ENCODE measurements around the gene THUMPD3.

The THUMPD3 gene

DNA sequence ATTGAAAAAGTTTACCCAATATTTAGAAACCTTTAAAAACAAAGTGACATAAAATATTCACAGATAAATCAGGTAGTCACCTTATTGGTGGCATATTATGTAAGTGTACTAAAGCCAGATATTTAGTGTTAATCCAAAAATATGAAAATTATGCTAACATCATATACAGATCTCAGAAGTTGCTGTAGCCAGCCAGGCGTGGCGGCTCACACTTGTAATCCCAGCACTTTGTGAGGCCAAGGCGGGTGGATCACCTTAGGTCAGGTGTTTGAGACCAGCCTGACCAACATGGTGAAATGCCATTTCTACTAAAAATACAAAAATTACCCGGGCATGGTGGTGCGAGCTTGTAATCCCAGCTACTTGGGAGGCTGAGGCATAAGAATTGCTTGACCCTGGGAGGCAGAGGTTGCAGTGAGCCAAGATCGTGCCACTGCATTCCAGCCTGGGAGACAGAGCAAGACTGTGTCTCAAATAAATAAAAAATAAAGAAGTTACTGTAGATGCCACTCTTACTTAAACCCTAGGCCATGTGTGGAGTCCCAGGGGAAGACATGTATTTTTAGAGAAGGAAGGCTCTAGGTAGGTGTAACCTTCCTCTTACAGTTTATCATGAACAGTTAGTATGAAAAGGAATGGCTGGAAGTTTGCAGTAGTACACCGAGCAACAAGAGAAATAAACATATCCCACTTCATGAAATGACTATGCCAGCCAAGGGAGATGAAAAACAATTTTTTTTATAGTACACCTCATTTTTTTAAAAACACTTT lies 44.2 kb downstream of the THUMPD3 start:
- DNase-seq (ENCODE audit: low spot score in 2 of 2) = no peak
- H3K4me3 ChIP-seq = no peak overlapping the region
- H3K9me3 ChIP-seq = no peaks in the 10 kb centered on the region; the same call in 1 of the 2 replicates
- peaks cover 47% of the 10 kb centered on the region for H3K4me1 ChIP-seq
- 0 out of 2 replicates have a peak, but pooled peaks cover 6% of the 10 kb centered on the region for H3K36me3 ChIP-seq (replicated peaks)
- H3K27me3 ChIP-seq (ENCODE audit: low read depth) = no peaks in the 10 kb centered on the region
- in situ Hi-C loops (cut with MboI; ENCODE audit: low sequenced_read_pairs) = no loop called here

DNA sequence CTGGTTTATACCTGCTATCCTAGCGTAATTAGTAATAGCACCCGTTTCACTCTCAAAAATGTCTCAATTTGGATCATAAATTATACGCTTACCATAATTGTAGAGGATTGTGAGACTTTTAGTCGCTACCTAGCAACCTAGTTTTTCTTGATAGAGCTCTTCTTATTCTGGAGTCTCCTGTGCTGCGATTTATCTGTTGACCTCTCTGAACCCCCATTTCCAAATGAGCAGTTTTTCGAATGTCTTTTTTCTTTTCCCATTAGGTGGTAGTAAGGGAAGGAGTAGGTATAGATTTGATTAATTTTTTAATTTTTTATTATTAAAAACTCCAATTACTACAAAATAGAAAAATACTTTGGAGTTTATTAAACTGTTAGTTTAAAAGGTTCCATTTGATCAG lies 45.2 kb downstream of the THUMPD3 start:
- Histone ChIP-seq H3K9me3 (no peaks in the 10 kb centered on the region; the same call in 1 of the 2 replicates), H3K4me1 (peaks cover 38% of the 10 kb centered on the region), H3K27me3 (ENCODE audit: low read depth) (no peaks in the 10 kb centered on the region), H3K36me3 (replicated peaks) (0 out of 2 replicates have a peak, but pooled peaks cover 6% of the 10 kb centered on the region), H3K4me3 (no peak overlapping the region)
- in situ Hi-C loops (cut with MboI; ENCODE audit: low sequenced_read_pairs) = no loop called here
- no peak for DNase-seq (ENCODE audit: low spot score in 2 of 2)

DNA sequence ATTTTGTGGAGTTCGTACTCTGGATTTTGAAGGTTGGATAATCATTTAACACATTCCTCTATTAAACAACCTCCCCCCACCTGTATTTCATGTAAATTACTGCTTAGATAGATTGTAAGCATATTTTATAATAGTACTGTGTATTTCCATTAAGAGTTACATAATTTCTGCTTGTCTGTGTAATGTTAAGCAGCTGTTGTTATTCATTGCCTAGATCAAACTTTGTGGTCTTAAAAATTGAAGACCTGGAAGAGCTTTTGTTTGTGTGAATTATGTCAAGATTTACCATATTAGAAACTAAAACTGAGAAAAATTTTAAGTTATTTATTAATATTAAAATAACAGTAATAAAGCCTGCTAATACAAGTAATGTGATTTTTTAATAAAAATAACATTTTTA lies 45.7 kb downstream of the THUMPD3 start:
- H3K9me3 ChIP-seq = no peaks in the 10 kb centered on the region; the same call in 1 of the 2 replicates
- H3K4me3 ChIP-seq = no peak overlapping the region
- H3K36me3 ChIP-seq (replicated peaks) = 0 out of 2 replicates have a peak, but pooled peaks cover 6% of the 10 kb centered on the region
- no peaks in the 10 kb centered on the region for H3K27me3 ChIP-seq (ENCODE audit: low read depth)
- DNase-seq (ENCODE audit: low spot score in 2 of 2) = no peak
- in situ Hi-C loops (cut with MboI; ENCODE audit: low sequenced_read_pairs) = no loop called here
- peaks cover 33% of the 10 kb centered on the region for H3K4me1 ChIP-seq

DNA sequence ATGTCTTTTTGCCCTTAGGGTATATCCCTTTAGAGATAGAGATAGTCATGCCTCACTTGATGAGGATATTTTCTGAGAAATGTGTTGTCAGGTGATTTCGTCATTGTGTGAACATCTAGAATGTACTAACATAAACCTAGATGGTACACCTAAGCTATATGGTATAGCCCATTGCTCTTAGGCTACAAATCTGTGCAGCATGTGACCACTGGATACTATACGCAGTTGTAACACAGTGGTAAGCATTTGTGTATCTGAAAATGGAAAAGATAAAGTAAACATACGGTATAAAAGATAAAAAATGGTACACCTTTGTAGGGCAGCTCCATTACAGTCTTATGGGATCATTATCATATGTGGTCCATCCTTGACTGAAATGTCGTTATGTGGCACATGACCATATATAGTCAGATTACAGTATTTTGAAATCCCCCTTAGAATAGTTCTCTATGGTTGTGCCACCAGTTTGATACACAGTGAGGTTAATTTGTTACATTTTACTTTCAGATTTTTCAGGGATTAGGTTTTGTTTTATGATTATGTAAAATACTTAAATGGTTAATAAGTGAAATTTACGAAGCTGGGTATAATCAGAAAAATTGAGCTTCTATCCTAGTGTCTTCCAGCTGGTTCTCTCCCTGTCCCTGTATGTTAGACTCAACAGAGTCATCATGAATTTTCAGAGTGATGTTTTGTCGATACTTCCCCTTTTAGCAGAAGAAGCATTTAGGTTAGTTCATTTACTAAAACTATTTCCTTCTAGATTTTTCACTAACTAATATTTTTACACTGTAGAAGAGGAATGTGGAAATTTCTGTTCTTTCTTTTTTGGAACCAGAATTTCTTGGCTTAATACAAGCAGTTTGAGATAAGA lies 47.4 kb downstream of the THUMPD3 start:
- H3K9me3 ChIP-seq = no peaks in the 10 kb centered on the region; the same call in 1 of the 2 replicates
- DNase-seq (ENCODE audit: low spot score in 2 of 2) = no peak
- H3K4me1 ChIP-seq = peaks cover 17% of the 10 kb centered on the region
- in situ Hi-C loops (cut with MboI; ENCODE audit: low sequenced_read_pairs) = no loop called here
- 0 out of 2 replicates have a peak, but pooled peaks cover 6% of the 10 kb centered on the region for H3K36me3 ChIP-seq (replicated peaks)
- H3K27me3 ChIP-seq (ENCODE audit: low read depth) = no peaks in the 10 kb centered on the region
- H3K4me3 ChIP-seq = no peak overlapping the region

DNA sequence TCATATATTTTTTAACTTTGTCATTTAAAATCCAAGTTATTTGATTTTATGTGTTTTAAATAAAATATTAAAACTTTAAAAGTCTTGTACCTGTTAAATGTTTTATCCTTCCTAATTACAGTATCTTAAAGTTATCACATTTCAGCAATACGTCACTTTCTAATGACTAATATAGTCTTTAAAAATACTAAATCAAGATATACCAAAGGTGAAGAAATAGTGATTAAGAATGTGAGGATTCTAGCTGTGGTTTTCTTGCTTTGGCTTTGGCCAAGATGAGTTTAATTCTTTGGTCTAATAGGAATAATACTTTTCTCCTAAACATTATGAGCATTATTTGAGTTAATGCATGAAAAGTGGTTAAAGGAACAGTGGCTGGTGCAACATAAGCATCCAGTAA lies 48.4 kb downstream of the THUMPD3 start:
- no peak for DNase-seq (ENCODE audit: low spot score in 2 of 2)
- Histone ChIP-seq H3K4me1 (peaks cover 13% of the 10 kb centered on the region), H3K36me3 (replicated peaks) (0 out of 2 replicates have a peak, but pooled peaks cover 6% of the 10 kb centered on the region), H3K4me3 (no peak overlapping the region), H3K9me3 (no peaks in the 10 kb centered on the region; the same call in 1 of the 2 replicates), H3K27me3 (ENCODE audit: low read depth) (no peaks in the 10 kb centered on the region)
- in situ Hi-C loops (cut with MboI; ENCODE audit: low sequenced_read_pairs) = no loop called here

DNA sequence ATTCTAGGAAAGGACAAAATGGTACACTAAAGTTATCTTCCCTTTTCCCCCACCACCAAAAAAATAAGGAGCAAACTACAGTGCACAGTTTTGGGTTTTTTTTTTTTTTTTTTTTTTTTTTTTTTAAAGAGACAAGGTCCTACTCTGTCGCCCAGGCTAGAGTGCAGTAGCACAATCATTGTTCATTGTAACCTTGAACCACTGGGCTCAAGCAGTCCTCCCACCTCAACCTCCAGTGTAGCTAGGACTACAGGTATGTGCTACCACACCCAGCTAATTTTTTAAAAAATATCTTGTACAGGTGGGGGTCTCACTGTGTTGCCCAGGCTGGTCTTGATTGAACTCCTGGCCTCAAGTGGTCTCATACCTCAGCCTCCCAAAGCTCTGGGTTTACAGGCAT lies 49.4 kb downstream of the THUMPD3 start:
- no peaks in the 10 kb centered on the region for H3K27me3 ChIP-seq (ENCODE audit: low read depth)
- no peaks in the 10 kb centered on the region; the same call in 1 of the 2 replicates for H3K9me3 ChIP-seq
- no peak overlapping the region for H3K4me3 ChIP-seq
- in situ Hi-C loops (cut with MboI; ENCODE audit: low sequenced_read_pairs) = no loop called here
- H3K36me3 ChIP-seq (replicated peaks) = 0 out of 2 replicates have a peak, but pooled peaks cover 6% of the 10 kb centered on the region
- peaks cover 13% of the 10 kb centered on the region for H3K4me1 ChIP-seq
- no peak for DNase-seq (ENCODE audit: low spot score in 2 of 2)

DNA sequence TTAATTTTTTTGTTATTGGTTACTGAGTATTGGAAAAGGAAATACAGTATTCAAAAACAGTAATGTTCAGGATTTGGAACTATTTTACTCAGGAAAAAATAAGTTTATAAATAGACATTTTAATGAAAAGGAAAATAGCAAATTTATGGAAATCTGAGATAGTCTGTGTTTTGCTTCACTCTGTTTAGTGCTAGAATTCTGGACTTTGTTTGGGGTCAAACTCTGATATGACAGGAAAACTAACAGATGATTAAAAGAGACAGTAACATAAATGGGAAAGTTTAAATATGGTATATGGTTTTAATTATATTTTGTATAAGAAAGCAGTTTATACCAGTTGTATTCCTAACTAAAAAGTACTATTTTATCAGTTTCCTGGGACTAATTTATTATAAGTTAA lies 52.0 kb downstream of the THUMPD3 start:
- H3K4me3 ChIP-seq = no peak overlapping the region
- no peaks in the 10 kb centered on the region for H3K9me3 ChIP-seq
- H3K36me3 ChIP-seq (replicated peaks) = no peaks in the 10 kb centered on the region
- no peaks in the 10 kb centered on the region for H3K27me3 ChIP-seq (ENCODE audit: low read depth)
- in situ Hi-C loops (cut with MboI; ENCODE audit: low sequenced_read_pairs) = no loop called here
- DNase-seq (ENCODE audit: low spot score in 2 of 2) = no peak
- peaks cover 5% of the 10 kb centered on the region for H3K4me1 ChIP-seq

DNA sequence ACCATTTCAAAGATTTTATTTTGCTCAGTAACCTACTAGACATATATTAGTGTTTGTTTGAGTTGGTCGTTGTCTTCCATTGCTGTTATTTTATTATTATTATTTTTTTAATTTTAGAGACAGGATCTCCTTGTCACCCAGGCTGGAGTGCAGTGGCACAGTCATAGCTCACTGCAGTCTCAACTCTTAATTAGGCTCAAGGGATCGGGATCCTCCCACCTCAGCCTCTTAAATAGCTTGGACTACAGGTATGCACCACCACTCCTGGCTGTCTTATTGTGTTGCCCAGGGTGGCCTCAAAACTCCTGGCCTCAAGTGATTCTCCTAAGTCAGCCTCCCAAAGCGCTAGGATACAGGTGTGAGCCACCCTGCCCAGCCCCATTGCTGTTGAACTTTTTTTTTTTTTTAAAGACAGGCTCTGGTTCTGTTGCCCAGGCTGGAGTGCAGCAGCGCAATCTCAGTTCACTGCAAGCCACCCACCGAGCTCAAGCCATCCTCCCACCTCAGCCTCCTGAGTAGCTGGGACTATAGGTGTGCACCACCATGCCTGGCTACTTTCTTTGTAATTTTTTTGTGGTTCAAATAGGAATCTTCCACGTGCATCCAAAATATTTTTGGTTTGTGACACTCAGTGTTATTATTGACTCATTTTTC lies 52.8 kb downstream of the THUMPD3 start:
- DNase-seq (ENCODE audit: low spot score in 2 of 2) = no peak

DNA sequence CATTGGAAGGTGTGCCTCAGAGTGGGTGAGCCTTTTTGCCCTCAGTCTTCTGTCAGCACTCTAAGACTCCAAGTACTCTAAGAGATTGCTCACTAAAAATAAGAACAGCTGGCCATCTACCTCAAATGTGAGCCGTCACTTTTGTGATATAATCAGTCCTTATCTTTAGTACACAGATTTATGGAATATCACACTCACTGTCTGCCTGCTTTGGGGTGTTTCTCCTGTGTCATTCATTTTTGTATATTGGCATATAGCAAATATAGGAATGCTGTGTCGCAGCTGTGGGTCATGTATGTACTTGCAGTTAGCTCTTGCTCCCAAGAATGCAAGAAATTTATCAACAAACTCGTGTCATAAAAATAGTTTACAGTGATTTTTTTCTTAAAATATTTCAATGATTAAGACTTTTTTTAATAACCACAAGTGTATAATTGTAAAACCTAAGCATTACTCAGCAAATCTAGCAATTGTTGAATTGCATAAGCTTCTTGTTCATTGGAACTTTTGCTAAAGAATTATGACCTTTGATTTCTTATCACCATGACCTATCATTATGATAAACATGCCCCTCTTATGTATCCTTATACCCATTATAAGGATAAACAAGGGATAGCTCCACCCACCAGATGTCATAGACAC lies 53.4 kb downstream of the THUMPD3 start:
- no peak overlapping the region for H3K4me3 ChIP-seq
- DNase-seq (ENCODE audit: low spot score in 2 of 2) = no peak
- no peaks in the 10 kb centered on the region for H3K36me3 ChIP-seq (replicated peaks)

More for the DNA sequence above, 52.8 kb downstream of the THUMPD3 start:
- Histone ChIP-seq H3K27me3 (ENCODE audit: low read depth) (no peaks in the 10 kb centered on the region), H3K4me3 (no peak overlapping the region), H3K4me1 (peaks cover 13% of the 10 kb centered on the region), H3K36me3 (replicated peaks) (no peaks in the 10 kb centered on the region), H3K9me3 (no peaks in the 10 kb centered on the region)
- in situ Hi-C loops (cut with MboI; ENCODE audit: low sequenced_read_pairs) = no loop called here

DNA sequence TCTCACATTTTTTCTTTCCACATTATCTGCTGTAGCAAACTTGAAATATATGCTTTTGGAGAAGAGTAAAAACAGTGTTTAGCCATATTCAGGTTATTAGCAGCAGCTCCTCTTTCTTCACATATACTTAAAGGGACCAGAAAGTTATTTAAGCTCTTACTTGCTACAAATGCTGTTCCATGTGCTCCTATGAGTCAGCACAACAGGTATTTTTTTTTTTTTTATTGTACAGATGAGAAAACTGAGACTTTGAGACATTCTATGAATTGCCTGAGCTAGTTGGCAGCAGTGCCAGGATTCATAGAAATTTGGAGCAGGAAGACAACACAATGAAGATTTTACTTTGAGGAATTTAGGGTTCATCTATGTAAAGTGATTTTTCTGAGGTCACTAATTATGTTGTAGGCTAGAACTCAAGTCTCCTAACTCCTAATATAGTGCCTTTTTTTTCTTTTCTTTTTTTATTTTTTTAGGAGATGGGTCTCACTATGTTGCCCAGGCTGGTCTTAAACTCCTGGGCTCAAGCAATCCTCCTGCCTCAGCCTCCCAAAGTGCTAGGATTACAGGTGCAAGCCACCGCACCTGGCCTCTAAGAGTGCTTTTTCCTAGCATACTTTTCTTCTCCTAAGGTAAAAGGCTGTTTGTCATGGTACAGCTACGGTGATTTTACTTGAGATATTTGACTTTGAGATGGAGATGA lies 58.1 kb downstream of the THUMPD3 start:
- no peak overlapping the region for H3K4me3 ChIP-seq
- no peak for DNase-seq (ENCODE audit: low spot score in 2 of 2)
- H3K9me3 ChIP-seq = no peaks in the 10 kb centered on the region
- peaks cover 40% of the 10 kb centered on the region for H3K4me1 ChIP-seq
- no peaks in the 10 kb centered on the region for H3K27me3 ChIP-seq (ENCODE audit: low read depth)
- H3K36me3 ChIP-seq (replicated peaks) = peaks cover 24% of the 10 kb centered on the region
- in situ Hi-C loops (cut with MboI; ENCODE audit: low sequenced_read_pairs) = no loop called here

More for the DNA sequence above, 53.4 kb downstream of the THUMPD3 start:
- in situ Hi-C loops (cut with MboI; ENCODE audit: low sequenced_read_pairs) = no loop called here
- H3K27me3 ChIP-seq (ENCODE audit: low read depth) = no peaks in the 10 kb centered on the region
- peaks cover 19% of the 10 kb centered on the region for H3K4me1 ChIP-seq
- H3K9me3 ChIP-seq = no peaks in the 10 kb centered on the region

DNA sequence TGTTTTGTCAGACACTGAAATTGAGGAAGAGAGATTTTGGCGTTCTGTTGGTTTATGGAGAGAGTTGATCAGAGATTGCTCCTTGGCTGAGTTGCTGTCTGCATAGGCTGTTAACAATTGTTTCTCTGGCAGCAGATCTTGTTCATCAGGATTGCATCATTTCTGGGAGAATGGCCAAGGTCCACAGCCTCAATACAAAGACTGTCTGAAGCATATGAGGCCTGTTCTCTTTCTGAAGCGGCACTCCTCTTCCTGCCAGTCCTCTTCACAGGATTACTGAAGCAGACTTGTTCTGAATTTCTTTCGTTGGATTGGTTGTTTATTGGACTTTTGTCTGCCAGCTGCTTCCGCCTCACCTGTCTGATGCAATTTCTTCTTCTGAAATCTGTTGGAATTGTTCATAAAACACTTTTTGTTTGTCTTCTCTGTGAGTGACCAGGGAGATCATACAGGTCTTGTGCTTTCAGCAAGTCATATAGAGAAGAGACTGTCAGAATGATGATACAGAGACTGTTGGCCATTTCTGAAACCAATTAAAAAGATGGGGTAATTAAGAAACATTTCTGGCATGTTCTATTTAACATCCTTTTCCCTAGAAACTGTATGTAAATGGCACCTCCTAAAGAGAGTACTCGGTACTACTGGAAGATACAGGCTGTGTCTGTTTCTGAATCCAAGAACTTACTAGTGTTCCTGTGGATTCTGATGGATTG lies 60.0 kb downstream of the THUMPD3 start:
- Histone ChIP-seq H3K36me3 (replicated peaks) (peaks cover 40% of the 10 kb centered on the region), H3K27me3 (ENCODE audit: low read depth) (no peaks in the 10 kb centered on the region), H3K4me3 (no peak overlapping the region), H3K4me1 (peaks cover 40% of the 10 kb centered on the region), H3K9me3 (no peaks in the 10 kb centered on the region)
- peak; percentile 85 to 96 for DNase-seq (ENCODE audit: low spot score in 2 of 2)
- in situ Hi-C loops (cut with MboI; ENCODE audit: low sequenced_read_pairs) = no loop called here

DNA sequence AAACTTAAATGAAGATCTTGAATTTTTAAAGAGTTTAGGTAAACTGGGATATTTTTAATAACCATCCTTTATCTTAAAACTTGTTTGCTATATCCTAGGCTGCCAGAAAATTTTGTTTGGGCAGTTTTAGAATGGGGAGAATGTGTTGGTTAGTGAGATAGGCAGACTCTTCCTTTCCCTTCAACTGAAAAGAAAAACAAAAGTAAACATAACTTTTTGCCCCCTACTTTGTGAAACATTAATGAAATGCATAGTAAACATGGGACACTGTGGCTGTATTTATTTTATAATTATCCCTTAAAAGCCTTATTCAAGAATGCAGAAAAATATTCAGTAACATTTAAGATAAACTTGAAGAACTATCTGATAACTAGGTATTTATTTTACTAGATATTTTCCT lies 65.6 kb downstream of the THUMPD3 start:
- in situ Hi-C loops (cut with MboI; ENCODE audit: low sequenced_read_pairs) = no loop called here
- no peaks in the 10 kb centered on the region for H3K27me3 ChIP-seq (ENCODE audit: low read depth)
- H3K4me3 ChIP-seq = no peak overlapping the region
- peaks cover 4% of the 10 kb centered on the region for H3K4me1 ChIP-seq
- DNase-seq (ENCODE audit: low spot score in 2 of 2) = no peak
- peaks cover 89% of the 10 kb centered on the region for H3K36me3 ChIP-seq (replicated peaks)
- no peaks in the 10 kb centered on the region for H3K9me3 ChIP-seq
